Endodermal cell (in vitro differentiated cells): Measurements from ENCODE around the gene AKNAD1. TPM values are rescaled to one million over a fixed set of nuclear protein-coding genes. Genes with fewer than 3 reads are reported as not detected.

Source experiments
- DNase-seq: peaks from one replicate; pipeline ENCODE4 v3.0.0-alpha.2; 2017
- H3K27ac ChIP-seq: 2 replicates; pipeline ENCODE4 v1.5.1; 2013; ENCODE audit warnings: mild to moderate bottlenecking, low read depth, low read length, moderate library complexity
- H3K27me3 ChIP-seq: 2 replicates; pipeline ENCODE4 v1.6.1; 2013; ENCODE audit warnings: mild to moderate bottlenecking, low read length, moderate library complexity; ENCODE audit not compliant: insufficient read depth, control insufficient read depth, poor library complexity, severe bottlenecking
- H3K36me3 ChIP-seq: 2 replicates; pipeline ENCODE4 v1.7.0; 2013; ENCODE audit warnings: mild to moderate bottlenecking, low read length, moderate library complexity; ENCODE audit not compliant: control insufficient read depth, insufficient read depth
- H3K4me1 ChIP-seq: one replicate; pipeline ENCODE4 v1.7.0; 2013; ENCODE audit warnings: low read length; ENCODE audit not compliant: control insufficient read depth, insufficient read depth
- H3K4me3 ChIP-seq: 2 replicates; pipeline ENCODE4 v1.5.1; 2013; ENCODE audit warnings: mild to moderate bottlenecking, low read length, moderate library complexity
- H3K9ac ChIP-seq: 2 replicates; pipeline ENCODE4 v1.6.1; 2013; ENCODE audit warnings: mild to moderate bottlenecking, low read length, moderate library complexity; ENCODE audit not compliant: poor library complexity, severe bottlenecking; ENCODE audit errors: extremely low read depth
- H3K9me3 ChIP-seq: 2 replicates; pipeline ENCODE4 v1.6.1; 2013; ENCODE audit warnings: mild to moderate bottlenecking, low read length, moderate library complexity; ENCODE audit not compliant: control insufficient read depth
- H3K27ac Mint-ChIP-seq: 2 replicates; pipeline ENCODE4 v1.8.0; 2020; ENCODE audit warnings: mixed read lengths
- H3K27me3 Mint-ChIP-seq: 2 replicates; pipeline ENCODE4 v1.8.0; 2021; ENCODE audit warnings: mild to moderate bottlenecking, mixed read lengths; ENCODE audit not compliant: insufficient read depth
- H3K36me3 Mint-ChIP-seq: 2 replicates; pipeline ENCODE4 v1.8.0; 2020; ENCODE audit warnings: low read depth, mixed read lengths
- H3K4me1 Mint-ChIP-seq: 2 replicates; pipeline ENCODE4 v1.8.0; 2020; ENCODE audit warnings: mixed read lengths
- H3K4me3 Mint-ChIP-seq: 2 replicates; pipeline ENCODE4 v1.8.0; 2020; ENCODE audit warnings: mild to moderate bottlenecking, moderate library complexity, mixed read lengths
- H3K9me3 Mint-ChIP-seq: 2 replicates; pipeline ENCODE4 v1.8.0; 2020; ENCODE audit warnings: mild to moderate bottlenecking, mixed read lengths
- WGBS, 2 experiments: methylation state at CpG; one replicate each; pipeline versions ENCODE4 v1.1.5 to v1.1.7; 2013; ENCODE audit warnings: missing lambda C conversion rate in 2 of 2, mixed read lengths in 1 of 2; ENCODE audit not compliant: insufficient coverage in 1 of 2, insufficient read length in 1 of 2; 5-methylcytosine and 5-hydroxymethylcytosine counted together
- total RNA-seq, 2 donors: library from RNA; stranded (reverse); fragmentation: NEBNext Ultra II Directional in 1 of 2; extraction: Animal tissue kit (Norgen Biotek cat#: 25700) in 1 of 2; gene quantifications; 2 replicates in 1 of 2; 3 replicates in 1 of 2; pipeline ENCODE4 v1.2.1, GENCODE V29; 2021
- TF ChIP-seq, protein P1 (sequence below): fragments of 200-600 bp; sonication (generic); conservative IDR thresholded peaks from 2 replicates; pipeline ENCODE4 v1.5.0; 2021; ENCODE audit warnings: antibody characterized with exemption, mild to moderate bottlenecking

Gene AKNAD1
- total RNA-seq, 2 donors from 2014 or later: 0.20 to 2.0 TPM

- Mint-ChIP-seq H3K36me3 (no peaks in the 10 kb centered on the region), H3K27ac (peak overlapping the region; percentile 33), H3K4me1 (peaks cover 54% of the 10 kb centered on the region), H3K27me3 (no peaks in the 10 kb centered on the region), H3K9me3 (peaks cover 4% of the 10 kb centered on the region), H3K4me3 (peak overlapping the region; percentile 10)
- no peak for DNase-seq
- WGBS, 2 experiments: 71 to 89% methylated on average over 2 to 3 of the region's 3 CpGs
- TF ChIP-seq, protein P1, sequence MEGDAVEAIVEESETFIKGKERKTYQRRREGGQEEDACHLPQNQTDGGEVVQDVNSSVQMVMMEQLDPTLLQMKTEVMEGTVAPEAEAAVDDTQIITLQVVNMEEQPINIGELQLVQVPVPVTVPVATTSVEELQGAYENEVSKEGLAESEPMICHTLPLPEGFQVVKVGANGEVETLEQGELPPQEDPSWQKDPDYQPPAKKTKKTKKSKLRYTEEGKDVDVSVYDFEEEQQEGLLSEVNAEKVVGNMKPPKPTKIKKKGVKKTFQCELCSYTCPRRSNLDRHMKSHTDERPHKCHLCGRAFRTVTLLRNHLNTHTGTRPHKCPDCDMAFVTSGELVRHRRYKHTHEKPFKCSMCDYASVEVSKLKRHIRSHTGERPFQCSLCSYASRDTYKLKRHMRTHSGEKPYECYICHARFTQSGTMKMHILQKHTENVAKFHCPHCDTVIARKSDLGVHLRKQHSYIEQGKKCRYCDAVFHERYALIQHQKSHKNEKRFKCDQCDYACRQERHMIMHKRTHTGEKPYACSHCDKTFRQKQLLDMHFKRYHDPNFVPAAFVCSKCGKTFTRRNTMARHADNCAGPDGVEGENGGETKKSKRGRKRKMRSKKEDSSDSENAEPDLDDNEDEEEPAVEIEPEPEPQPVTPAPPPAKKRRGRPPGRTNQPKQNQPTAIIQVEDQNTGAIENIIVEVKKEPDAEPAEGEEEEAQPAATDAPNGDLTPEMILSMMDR: no peak
- Histone ChIP-seq H3K27ac (no peak overlapping the region), H3K4me1 (peaks cover 31% of the 10 kb centered on the region), H3K36me3 (no peaks in the 10 kb centered on the region), H3K27me3 (no peaks in the 10 kb centered on the region), H3K9me3 (peaks cover 4% of the 10 kb centered on the region), H3K9ac (no peak overlapping the region), H3K4me3 (peak overlapping the region; percentile 59)
These were observed 14.2 kb downstream of the AKNAD1 start for GRCh38 chr1:108842525-108843181.

- no peak overlapping the region for H3K4me3 Mint-ChIP-seq
- Histone ChIP-seq H3K36me3 (no peaks in the 10 kb centered on the region), H3K27ac (no peak overlapping the region), H3K4me3 (peak overlapping the region; percentile 59), H3K27me3 (no peaks in the 10 kb centered on the region), H3K4me1 (peaks cover 28% of the 10 kb centered on the region), H3K9me3 (peaks cover 10% of the 10 kb centered on the region), H3K9ac (no peak overlapping the region)
- no peaks in the 10 kb centered on the region for H3K27me3 Mint-ChIP-seq
- 71 to 78% methylated on average over 1 of the region's 1 CpG for WGBS, 2 experiments
- H3K36me3 Mint-ChIP-seq: no peaks in the 10 kb centered on the region
- H3K4me1 Mint-ChIP-seq: peaks cover 49% of the 10 kb centered on the region
- H3K9me3 Mint-ChIP-seq: peaks cover 4% of the 10 kb centered on the region
- TF ChIP-seq, protein P1: no peak
- DNase-seq: no peak
- H3K27ac Mint-ChIP-seq: no peak overlapping the region
These were observed 15.2 kb downstream of the AKNAD1 start for GRCh38 chr1:108841703-108842102.

DNA sequence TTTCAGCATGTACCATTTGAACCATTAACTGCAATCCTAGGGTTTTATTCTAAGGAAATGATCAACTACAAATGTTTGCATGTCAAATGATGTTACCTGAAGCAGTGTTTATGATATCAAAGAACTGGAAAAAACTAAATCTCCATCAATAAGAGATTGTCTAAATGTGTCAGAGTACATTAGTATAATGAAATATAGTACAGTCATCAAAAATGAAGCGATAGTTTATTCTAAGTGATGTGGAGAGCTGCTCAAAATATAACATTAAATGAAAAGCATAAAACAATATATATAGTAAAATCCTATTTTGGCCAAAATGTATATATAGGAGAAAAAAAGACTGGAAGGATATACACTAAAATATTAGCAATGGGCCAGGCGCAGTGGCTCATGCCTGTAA, 24.0 kb downstream of the AKNAD1 start:
- Mint-ChIP-seq H3K4me3 (no peak overlapping the region), H3K27ac (no peak overlapping the region), H3K4me1 (peaks cover 15% of the 10 kb centered on the region), H3K9me3 (no peaks in the 10 kb centered on the region), H3K27me3 (no peaks in the 10 kb centered on the region), H3K36me3 (no peaks in the 10 kb centered on the region)
- Histone ChIP-seq H3K9me3 (peaks cover 5% of the 10 kb centered on the region), H3K27ac (no peak overlapping the region), H3K36me3 (no peaks in the 10 kb centered on the region), H3K27me3 (no peaks in the 10 kb centered on the region), H3K4me3 (no peak overlapping the region), H3K9ac (no peak overlapping the region), H3K4me1 (peaks cover 6% of the 10 kb centered on the region)
- DNase-seq: no peak
- WGBS, 2 experiments: 100% methylated on average over 1 of the region's 2 CpGs; no CpG with 5 or more reads in 1 of the 2 experiments
- TF ChIP-seq, protein P1: no peak
